GM12875 (cell line): Measurements from ENCODE around the gene PCDH15.

Experiments
- H3K4me3 ChIP-seq: one replicate; pipeline ENCODE4 v1.5.1; 2011; ENCODE audit warnings: low read depth, low read length, control low read depth
- CTCF ChIP-seq: IDR thresholded peaks from 2 replicates; pipeline ENCODE4 v1.5.1; 2011; ENCODE audit warnings: low read depth, mild to moderate bottlenecking, control low read depth, inconsistent platforms, low read length, moderate library complexity, borderline replicate concordance; ENCODE audit not compliant: insufficient read depth

Gene PCDH15

DNA sequence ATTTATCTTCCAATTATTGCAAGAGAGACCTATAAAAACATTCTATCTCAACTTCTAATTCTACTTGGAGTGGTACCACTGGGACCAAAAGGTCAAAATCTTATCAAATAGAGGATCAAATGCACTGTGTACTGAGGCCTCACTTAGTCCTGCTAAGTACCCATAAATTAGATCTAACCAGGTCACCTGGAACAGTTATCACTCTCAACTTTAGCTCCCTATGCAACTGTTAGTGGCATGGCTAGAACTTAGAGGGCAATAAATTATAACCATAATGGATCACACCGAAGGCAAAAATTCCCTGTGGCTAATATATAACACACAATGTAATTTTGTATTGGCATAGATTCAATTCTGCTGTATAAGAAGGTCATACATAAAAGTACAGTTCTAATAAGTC is 428.9 kb downstream of the PCDH15 start:
- H3K4me3 ChIP-seq, result no peak overlapping the region
- TF ChIP-seq CTCF, result no peak

- no peak overlapping the region for H3K4me3 ChIP-seq
- TF ChIP-seq CTCF, result no peak
Observed at GRCh38 chr10:54368984-54369383, 432.0 kb downstream of the PCDH15 start.

DNA sequence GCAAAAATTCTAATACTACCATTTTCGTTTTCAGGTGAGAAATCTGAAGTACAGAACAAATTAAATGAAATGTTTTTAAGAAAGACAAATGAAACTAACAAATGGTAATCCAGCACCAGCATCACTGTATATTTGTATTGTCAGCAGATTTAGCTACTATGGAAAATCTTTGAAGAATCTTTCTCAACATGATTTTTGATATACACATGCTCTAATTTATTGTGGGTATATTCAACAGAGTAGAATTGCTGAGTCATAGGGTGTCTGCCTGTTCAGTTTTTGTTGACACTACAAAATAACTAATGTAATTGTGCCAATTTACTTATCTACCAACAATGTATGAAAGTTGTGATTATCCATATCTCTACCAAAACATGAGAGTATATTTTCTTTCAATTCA is 437.6 kb downstream of the PCDH15 start:
- no peak overlapping the region for H3K4me3 ChIP-seq
- TF ChIP-seq CTCF, result no peak

- no peak for TF ChIP-seq CTCF
- no peak overlapping the region for H3K4me3 ChIP-seq
Observed at GRCh38 chr10:54342058-54342457, 459.0 kb downstream of the PCDH15 start.

GRCh38 chr10:54335296-54335695 is 465.7 kb downstream of the PCDH15 start:
- TF ChIP-seq CTCF, result no peak
- no peak overlapping the region for H3K4me3 ChIP-seq

- no peak overlapping the region for H3K4me3 ChIP-seq
- no peak for TF ChIP-seq CTCF
Observed at GRCh38 chr10:54319341-54319740, 481.7 kb downstream of the PCDH15 start.

DNA sequence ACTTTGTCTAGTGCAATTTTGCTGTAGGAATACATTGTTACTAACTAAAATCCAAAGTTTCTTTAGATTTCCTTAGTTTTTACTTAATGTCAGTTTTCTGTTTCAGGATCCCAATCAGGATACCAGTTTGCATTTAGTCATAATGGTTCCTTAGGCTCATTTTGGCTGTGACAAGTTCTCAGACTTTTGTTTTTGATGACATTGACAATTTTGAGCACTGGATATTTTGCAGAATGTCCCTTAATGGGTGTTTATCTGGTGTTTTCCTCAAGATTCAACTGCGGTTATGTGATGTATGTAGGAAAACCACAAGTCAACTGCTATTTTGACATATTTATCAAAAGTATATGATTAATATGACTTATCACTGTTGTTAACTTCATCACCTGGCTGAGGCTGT is 482.6 kb downstream of the PCDH15 start:
- no peak overlapping the region for H3K4me3 ChIP-seq
- no peak for TF ChIP-seq CTCF
